ENCODE measurements around the gene FLRT1. TPM values are rescaled to one million over a fixed set of nuclear protein-coding genes. Genes with fewer than 3 reads are reported as not detected.

FLRT1 gene
- total RNA-seq, 1 donor from 2014 or later: 3.7 TPM

DNA sequence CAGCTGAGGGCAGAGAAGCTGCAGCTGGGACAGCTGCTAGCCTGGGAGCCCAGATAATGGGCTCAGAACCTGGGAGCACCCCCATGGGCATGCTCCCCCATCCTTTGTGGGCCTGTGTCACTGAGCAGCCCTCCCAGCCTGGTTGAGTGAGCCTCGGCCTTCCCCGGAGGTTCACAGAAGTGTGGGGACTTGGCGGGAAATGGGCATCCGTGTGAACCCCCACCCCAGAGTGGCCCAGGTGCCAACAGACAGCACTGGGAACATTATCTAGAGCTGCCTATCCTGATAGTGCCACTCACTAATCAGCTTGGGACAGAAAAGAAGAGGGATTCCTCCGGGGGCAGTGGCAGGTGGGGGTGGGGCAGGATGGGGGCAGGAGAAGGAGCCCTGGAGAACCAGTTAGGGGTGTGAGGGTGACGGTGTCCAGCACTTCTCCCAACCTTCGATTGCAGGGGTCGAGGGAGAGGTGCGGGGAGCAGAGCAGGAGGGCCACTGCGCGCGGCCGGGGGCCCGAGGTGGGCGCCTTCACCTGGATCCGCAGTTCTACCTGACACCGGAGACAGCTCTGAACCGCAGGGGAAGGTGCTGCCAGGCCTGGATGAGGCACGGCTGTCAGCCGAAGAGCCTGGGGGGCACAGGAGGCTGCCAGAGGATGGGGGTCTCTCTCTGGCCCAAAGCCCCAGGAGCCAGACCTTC, 33.1 kb downstream of the FLRT1 start:
- Mint-ChIP-seq H3K36me3 (ENCODE audit: unreplicated experiment) (no peaks in the 10 kb centered on the region), H3K27ac (ENCODE audit: unreplicated experiment) (no peak overlapping the region), H3K4me3 (ENCODE audit: unreplicated experiment) (no peak overlapping the region), H3K9me3 (ENCODE audit: unreplicated experiment) (peaks cover 4% of the 10 kb centered on the region), H3K4me1 (ENCODE audit: low read depth, unreplicated experiment) (peaks cover 16% of the 10 kb centered on the region), H3K27me3 (ENCODE audit: unreplicated experiment) (peaks cover 3% of the 10 kb centered on the region)
- TF ChIP-seq, protein P1, sequence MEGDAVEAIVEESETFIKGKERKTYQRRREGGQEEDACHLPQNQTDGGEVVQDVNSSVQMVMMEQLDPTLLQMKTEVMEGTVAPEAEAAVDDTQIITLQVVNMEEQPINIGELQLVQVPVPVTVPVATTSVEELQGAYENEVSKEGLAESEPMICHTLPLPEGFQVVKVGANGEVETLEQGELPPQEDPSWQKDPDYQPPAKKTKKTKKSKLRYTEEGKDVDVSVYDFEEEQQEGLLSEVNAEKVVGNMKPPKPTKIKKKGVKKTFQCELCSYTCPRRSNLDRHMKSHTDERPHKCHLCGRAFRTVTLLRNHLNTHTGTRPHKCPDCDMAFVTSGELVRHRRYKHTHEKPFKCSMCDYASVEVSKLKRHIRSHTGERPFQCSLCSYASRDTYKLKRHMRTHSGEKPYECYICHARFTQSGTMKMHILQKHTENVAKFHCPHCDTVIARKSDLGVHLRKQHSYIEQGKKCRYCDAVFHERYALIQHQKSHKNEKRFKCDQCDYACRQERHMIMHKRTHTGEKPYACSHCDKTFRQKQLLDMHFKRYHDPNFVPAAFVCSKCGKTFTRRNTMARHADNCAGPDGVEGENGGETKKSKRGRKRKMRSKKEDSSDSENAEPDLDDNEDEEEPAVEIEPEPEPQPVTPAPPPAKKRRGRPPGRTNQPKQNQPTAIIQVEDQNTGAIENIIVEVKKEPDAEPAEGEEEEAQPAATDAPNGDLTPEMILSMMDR (IDR thresholded peaks at IDR 0.05; ENCODE audit: partially characterized antibody, unreplicated experiment): no peak
- no peak for DNase-seq

DNA sequence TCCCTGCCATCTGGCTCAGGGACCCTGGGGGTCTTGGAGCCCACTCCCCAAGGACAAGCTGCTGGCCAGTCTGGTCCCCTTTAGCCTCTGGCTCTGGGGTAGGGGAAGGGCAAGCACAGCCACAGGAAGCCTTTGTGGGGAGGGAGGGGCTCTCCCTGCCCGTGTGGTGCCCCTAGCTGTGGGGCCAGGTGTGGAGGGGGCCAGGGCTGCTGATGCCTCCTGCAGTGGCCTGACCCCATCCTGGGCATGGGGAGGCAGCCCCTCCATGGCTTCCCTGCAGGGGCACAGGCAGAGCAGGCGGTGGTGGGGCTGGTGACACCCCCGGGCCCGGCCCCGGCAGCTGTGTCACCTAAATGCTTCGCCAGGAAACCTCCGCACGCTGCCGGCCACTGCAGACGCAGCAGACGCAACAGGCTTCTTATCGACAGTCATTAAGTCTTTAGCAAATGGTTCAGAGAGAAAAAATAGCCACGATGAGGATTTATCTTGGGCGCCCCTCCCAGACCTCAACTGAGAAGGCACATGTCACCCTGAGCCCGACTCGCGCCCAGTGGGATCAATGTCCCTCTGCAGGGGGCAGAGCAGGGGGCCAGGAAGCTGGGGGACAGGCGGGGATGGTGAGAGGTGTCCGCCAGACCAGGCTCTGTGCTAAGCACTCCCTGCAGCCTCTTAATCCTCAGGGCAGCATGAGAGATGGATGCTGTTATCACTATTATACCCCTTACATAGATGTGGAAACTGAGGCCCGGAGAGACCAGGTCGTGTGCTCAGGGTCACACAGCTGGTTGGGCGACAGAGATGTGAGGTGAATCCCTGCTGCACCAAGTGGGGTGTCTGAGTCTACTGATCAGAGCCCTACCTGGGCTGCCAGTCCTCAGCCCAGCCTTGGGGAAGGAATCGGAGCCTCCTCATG, 33.9 kb downstream of the FLRT1 start:
- peaks cover 3% of the 10 kb centered on the region for H3K27me3 Mint-ChIP-seq (ENCODE audit: unreplicated experiment)
- no peak overlapping the region for H3K4me3 Mint-ChIP-seq (ENCODE audit: unreplicated experiment)
- H3K4me1 Mint-ChIP-seq (ENCODE audit: low read depth, unreplicated experiment): peaks cover 16% of the 10 kb centered on the region

DNA sequence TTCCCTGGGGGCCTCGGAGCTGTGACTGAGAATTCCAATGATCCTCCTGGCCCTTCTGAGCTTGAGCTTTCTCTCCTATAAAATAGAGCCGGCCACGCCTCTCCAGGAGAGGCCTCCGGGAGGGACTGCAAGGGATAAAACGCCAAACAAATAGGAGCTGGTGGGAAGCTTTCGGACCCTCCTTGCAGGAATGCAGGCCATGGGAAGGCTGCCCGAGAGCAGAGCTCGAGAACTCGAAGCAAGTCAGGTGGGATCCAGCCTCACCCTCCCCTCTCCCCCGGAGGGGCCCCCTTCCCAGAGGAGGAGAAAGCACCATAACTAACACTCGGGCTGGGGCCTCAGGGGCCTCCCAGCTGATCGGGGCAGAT, 34.6 kb downstream of the FLRT1 start:
- Mint-ChIP-seq H3K4me3 (ENCODE audit: unreplicated experiment) (no peak overlapping the region), H3K9me3 (ENCODE audit: unreplicated experiment) (peaks cover 2% of the 10 kb centered on the region), H3K27ac (ENCODE audit: unreplicated experiment) (no peak overlapping the region), H3K36me3 (ENCODE audit: unreplicated experiment) (no peaks in the 10 kb centered on the region), H3K4me1 (ENCODE audit: low read depth, unreplicated experiment) (peaks cover 11% of the 10 kb centered on the region), H3K27me3 (ENCODE audit: unreplicated experiment) (peaks cover 2% of the 10 kb centered on the region)
- TF ChIP-seq, protein P1 (IDR thresholded peaks at IDR 0.05; ENCODE audit: partially characterized antibody, unreplicated experiment): no peak
- DNase-seq: no peak

More for the DNA sequence above, 33.9 kb downstream of the FLRT1 start:
- Mint-ChIP-seq H3K36me3 (ENCODE audit: unreplicated experiment) (no peaks in the 10 kb centered on the region), H3K9me3 (ENCODE audit: unreplicated experiment) (peaks cover 3% of the 10 kb centered on the region), H3K27ac (ENCODE audit: unreplicated experiment) (no peak overlapping the region)
- TF ChIP-seq, protein P1 (IDR thresholded peaks at IDR 0.05; ENCODE audit: partially characterized antibody, unreplicated experiment): no peak
- DNase-seq: no peak

DNA sequence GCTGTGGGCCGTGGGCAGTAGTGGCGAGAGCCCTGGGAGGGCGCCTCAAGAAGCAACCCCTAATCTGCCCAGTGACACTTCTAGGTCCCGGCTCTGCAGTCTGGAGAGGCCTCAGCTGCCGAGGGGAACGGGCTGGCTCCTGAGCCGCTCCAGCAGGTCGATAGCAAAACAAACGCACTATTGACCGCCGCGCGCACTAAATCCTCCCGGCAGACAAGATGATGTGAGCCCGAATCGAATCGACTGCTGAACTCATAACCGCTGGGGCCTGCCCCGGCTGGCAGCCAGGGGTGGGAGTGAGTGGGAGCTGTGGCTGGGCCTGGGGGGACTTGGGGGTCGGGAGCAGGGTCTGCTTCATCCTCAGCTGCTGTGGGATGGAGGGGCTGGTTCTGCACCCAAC, 36.1 kb downstream of the FLRT1 start:
- TF ChIP-seq, protein P1 (IDR thresholded peaks at IDR 0.05; ENCODE audit: partially characterized antibody, unreplicated experiment): no peak
- H3K4me3 Mint-ChIP-seq (ENCODE audit: unreplicated experiment): no peak overlapping the region
- H3K9me3 Mint-ChIP-seq (ENCODE audit: unreplicated experiment): no peaks in the 10 kb centered on the region
- H3K4me1 Mint-ChIP-seq (ENCODE audit: low read depth, unreplicated experiment): peaks cover 7% of the 10 kb centered on the region
- H3K36me3 Mint-ChIP-seq (ENCODE audit: unreplicated experiment): no peaks in the 10 kb centered on the region
- H3K27ac Mint-ChIP-seq (ENCODE audit: unreplicated experiment): no peak overlapping the region
- H3K27me3 Mint-ChIP-seq (ENCODE audit: unreplicated experiment): peaks cover 3% of the 10 kb centered on the region
- DNase-seq: no peak

DNA sequence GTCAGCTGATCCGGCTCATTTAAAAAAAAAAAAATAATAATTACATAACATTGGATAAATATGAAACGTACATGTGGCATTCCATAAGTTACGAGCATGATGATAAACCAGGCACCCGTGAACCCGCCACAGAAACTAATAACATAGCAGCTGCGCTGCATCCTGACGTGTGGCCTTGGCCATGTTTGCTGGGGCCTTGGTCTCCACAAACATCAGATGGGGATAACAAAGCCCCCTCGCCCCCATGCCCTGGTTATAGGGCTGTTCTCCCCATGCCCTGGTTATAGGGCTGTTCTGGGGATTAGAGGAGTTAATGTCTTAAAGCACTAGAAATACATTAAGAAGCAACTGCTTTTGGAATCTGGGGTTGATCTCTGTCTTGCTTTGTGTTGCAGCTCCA, 36.7 kb downstream of the FLRT1 start:
- no peak for DNase-seq
- Mint-ChIP-seq H3K27me3 (ENCODE audit: unreplicated experiment) (peaks cover 3% of the 10 kb centered on the region), H3K9me3 (ENCODE audit: unreplicated experiment) (no peaks in the 10 kb centered on the region), H3K4me1 (ENCODE audit: low read depth, unreplicated experiment) (peaks cover 7% of the 10 kb centered on the region), H3K36me3 (ENCODE audit: unreplicated experiment) (no peaks in the 10 kb centered on the region), H3K27ac (ENCODE audit: unreplicated experiment) (no peak overlapping the region), H3K4me3 (ENCODE audit: unreplicated experiment) (no peak overlapping the region)
- TF ChIP-seq, protein P1 (IDR thresholded peaks at IDR 0.05; ENCODE audit: partially characterized antibody, unreplicated experiment): no peak

All from glutamatergic neuron (in vitro differentiated cells).